ENCODE results near the gene PRDM10. TPM values are rescaled to one million over a fixed set of nuclear protein-coding genes. Genes with fewer than 3 reads are reported as not detected.

PRDM10 gene
- total RNA-seq, 1 donor from 2014 or later = 14.6 TPM

DNA sequence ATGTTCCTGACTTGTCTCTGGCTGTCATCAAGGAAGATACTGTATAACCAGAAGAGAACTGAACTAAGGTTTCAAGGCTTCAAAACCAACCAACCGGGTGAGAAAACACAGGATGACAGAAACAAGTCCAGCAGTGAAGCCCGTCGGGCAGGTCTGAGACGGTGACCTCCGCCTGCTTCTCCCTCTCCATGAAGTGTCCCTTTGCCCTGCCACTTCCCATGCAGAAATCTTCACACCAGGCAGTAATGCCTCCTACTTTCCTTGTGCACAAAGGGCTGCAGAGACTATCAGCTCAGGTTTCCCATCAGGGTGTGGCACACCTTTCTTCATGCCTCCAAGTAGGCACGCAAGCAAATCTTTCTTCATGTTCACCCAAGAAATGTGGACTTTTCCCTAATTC is 24.2 kb downstream of the PRDM10 start:
- DNase-seq (no peak), ATAC-seq (ENCODE audit: low read depth) (no peak)
- peaks cover 9% of the 10 kb centered on the region for H3K4me1 Mint-ChIP-seq
- no peaks in the 10 kb centered on the region for H3K9me3 Mint-ChIP-seq
- ChIA-PET POLR2A (no interaction called here), CTCF (no interaction called here)
- H3K4me3 Mint-ChIP-seq = no peak overlapping the region
- H3K27ac Mint-ChIP-seq = no peak overlapping the region
- TF ChIP-seq, protein P1, sequence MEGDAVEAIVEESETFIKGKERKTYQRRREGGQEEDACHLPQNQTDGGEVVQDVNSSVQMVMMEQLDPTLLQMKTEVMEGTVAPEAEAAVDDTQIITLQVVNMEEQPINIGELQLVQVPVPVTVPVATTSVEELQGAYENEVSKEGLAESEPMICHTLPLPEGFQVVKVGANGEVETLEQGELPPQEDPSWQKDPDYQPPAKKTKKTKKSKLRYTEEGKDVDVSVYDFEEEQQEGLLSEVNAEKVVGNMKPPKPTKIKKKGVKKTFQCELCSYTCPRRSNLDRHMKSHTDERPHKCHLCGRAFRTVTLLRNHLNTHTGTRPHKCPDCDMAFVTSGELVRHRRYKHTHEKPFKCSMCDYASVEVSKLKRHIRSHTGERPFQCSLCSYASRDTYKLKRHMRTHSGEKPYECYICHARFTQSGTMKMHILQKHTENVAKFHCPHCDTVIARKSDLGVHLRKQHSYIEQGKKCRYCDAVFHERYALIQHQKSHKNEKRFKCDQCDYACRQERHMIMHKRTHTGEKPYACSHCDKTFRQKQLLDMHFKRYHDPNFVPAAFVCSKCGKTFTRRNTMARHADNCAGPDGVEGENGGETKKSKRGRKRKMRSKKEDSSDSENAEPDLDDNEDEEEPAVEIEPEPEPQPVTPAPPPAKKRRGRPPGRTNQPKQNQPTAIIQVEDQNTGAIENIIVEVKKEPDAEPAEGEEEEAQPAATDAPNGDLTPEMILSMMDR (IDR thresholded peaks at IDR 0.05) = no peak
- intact Hi-C loops (cut with micrococcal nuclease) = no loop called here
- H3K27me3 Mint-ChIP-seq = peaks cover 17% of the 10 kb centered on the region
- peaks cover 7% of the 10 kb centered on the region for H3K36me3 Mint-ChIP-seq (ENCODE audit: low read depth)

DNA sequence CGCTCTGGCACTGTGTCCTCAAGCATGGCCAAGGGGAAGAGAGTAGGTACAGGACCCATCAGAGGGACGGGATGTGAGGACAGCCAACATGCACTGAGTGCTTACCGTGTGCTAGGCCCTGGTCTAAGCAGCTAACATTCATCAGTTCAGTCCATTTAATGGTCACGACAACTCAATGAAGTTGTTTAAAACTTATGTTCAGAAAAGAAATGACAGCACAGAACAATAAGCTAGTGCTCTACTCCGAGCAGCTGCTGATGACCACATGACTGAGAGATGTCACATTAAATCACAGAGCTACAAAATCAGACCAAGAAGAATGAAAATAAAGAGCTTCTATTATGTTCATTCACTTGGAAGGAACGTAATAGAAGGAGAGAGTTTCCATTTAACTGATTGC is 26.3 kb downstream of the PRDM10 start:
- Mint-ChIP-seq H3K4me1 (peaks cover 22% of the 10 kb centered on the region), H3K4me3 (no peak overlapping the region), H3K9me3 (no peaks in the 10 kb centered on the region), H3K27ac (no peak overlapping the region), H3K27me3 (peaks cover 17% of the 10 kb centered on the region), H3K36me3 (ENCODE audit: low read depth) (peaks cover 7% of the 10 kb centered on the region)
- CTCF ChIA-PET = no interaction called here
- no peak for ATAC-seq (ENCODE audit: low read depth)
- POLR2A ChIA-PET = interaction anchor here (0.6 kb wide), 1 partner anchor 117 kb away, joined by 6 read pairs; no protein-coding TSS in a partner anchor
- TF ChIP-seq, protein P1 (IDR thresholded peaks at IDR 0.05) = no peak
- no peak for DNase-seq
- intact Hi-C loops (cut with micrococcal nuclease) = no loop called here

DNA sequence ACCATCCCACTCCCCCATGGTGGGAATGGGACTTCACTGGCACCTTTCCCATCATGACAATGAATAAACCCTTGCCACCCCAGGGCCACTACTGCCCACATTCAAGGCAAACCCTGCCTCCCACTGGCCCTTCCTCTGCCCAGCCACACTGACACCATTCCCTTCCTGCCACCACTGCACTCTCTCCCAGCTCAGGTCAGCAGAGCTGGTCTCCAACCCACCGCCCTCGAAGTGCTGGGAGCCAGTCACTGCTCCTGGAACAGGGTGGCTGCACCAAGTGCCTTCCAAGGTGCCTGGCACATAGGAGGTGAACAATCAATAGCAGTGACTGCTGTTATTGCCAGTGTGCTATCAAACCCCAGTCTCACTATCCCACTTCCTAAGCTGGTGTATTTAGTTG is 27.1 kb downstream of the PRDM10 start:
- intact Hi-C loops (cut with micrococcal nuclease) = no loop called here
- POLR2A ChIA-PET = no interaction called here
- Mint-ChIP-seq H3K36me3 (ENCODE audit: low read depth) (peaks cover 10% of the 10 kb centered on the region), H3K27ac (no peak overlapping the region), H3K9me3 (no peaks in the 10 kb centered on the region), H3K4me3 (no peak overlapping the region), H3K27me3 (peaks cover 19% of the 10 kb centered on the region), H3K4me1 (peaks cover 23% of the 10 kb centered on the region)
- CTCF ChIA-PET = no interaction called here
- TF ChIP-seq, protein P1 (IDR thresholded peaks at IDR 0.05) = no peak
- ATAC-seq (ENCODE audit: low read depth) (no peak), DNase-seq (no peak)

DNA sequence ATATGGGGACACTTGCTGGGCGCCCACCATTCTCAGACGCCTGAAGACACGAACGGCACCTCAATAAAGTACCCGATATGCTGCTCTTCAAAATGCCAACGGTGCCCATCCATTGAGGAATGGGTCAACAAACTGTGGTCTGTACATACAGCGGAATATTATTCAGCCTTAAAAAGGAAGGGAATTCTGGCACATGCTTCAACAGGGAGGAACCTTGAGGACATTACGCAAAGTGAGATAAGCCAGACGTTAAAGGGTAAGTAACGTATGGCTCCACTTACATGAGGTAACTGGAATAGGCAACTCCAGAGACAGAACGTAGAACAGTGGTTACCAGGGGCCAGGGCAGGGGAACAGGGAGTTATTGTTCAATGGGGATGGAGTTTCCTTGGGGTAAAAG is 28.0 kb downstream of the PRDM10 start:
- no peak for DNase-seq
- peaks cover 15% of the 10 kb centered on the region for H3K36me3 Mint-ChIP-seq (ENCODE audit: low read depth)
- CTCF ChIA-PET = no interaction called here
- peaks cover 31% of the 10 kb centered on the region for H3K4me1 Mint-ChIP-seq
- no peak for ATAC-seq (ENCODE audit: low read depth)
- no peaks in the 10 kb centered on the region for H3K9me3 Mint-ChIP-seq
- POLR2A ChIA-PET = no interaction called here
- peaks cover 19% of the 10 kb centered on the region for H3K27me3 Mint-ChIP-seq
- TF ChIP-seq, protein P1 (IDR thresholded peaks at IDR 0.05) = no peak
- intact Hi-C loops (cut with micrococcal nuclease) = no loop called here
- no peak overlapping the region for H3K27ac Mint-ChIP-seq
- no peak overlapping the region for H3K4me3 Mint-ChIP-seq

DNA sequence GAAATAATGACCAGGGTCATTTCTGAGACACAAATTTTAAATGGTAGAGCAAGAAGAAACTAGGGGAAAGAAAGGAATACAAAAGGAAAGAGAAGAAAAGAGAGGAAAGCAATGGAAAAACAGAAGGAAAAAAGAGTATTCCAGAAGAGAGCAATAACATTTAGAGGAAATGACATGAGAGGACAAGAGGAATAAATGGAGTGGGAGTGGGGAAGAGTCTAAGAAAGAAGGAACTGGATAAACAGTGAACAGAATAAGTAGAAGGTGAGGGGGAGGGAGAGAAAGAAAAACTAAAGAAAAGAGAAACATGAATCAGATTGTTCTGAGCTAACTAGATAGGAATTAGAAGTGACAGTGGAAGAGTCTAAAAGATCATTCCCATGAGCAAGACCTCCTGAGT is 28.4 kb downstream of the PRDM10 start:
- Mint-ChIP-seq H3K27me3 (peaks cover 19% of the 10 kb centered on the region), H3K4me3 (no peak overlapping the region), H3K36me3 (ENCODE audit: low read depth) (peaks cover 15% of the 10 kb centered on the region), H3K4me1 (peaks cover 32% of the 10 kb centered on the region), H3K9me3 (no peaks in the 10 kb centered on the region), H3K27ac (no peak overlapping the region)
- ChIA-PET CTCF (no interaction called here), POLR2A (interaction anchor here (1.0 to 2.9 kb wide), 2 partner anchors 29 to 96 kb away, joined by 5 to 28 read pairs; partner anchors contain the start of gene PRDM10)
- no peak for ATAC-seq (ENCODE audit: low read depth)
- intact Hi-C loops (cut with micrococcal nuclease) = no loop called here
- TF ChIP-seq, protein P1 (IDR thresholded peaks at IDR 0.05) = no peak
- no peak for DNase-seq

All from activated B cell treated with CpG ODN at 0.5 μM for 24 hours (primary cell).